HG02884 (cell line): Measurements from ENCODE around the gene FUNDC2.
A peak's percentile ranks its signal among the peaks of the same experiment; 100 is the strongest.
"Not testable (repeated sequence)": the region's sequence is repeated elsewhere in the genome, so short reads cannot be mapped to it uniquely, and the experiment has no call there.

Experiments
- ATAC-seq: cut with Tn5 transposase; IDR thresholded peaks from one replicate; pipeline ENCODE4 v1.9.1; 2021; ENCODE audit warnings: mild to moderate bottlenecking, moderate library complexity; ENCODE audit not compliant: unreplicated experiment

Gene FUNDC2, protein sequence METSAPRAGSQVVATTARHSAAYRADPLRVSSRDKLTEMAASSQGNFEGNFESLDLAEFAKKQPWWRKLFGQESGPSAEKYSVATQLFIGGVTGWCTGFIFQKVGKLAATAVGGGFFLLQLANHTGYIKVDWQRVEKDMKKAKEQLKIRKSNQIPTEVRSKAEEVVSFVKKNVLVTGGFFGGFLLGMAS

DNA sequence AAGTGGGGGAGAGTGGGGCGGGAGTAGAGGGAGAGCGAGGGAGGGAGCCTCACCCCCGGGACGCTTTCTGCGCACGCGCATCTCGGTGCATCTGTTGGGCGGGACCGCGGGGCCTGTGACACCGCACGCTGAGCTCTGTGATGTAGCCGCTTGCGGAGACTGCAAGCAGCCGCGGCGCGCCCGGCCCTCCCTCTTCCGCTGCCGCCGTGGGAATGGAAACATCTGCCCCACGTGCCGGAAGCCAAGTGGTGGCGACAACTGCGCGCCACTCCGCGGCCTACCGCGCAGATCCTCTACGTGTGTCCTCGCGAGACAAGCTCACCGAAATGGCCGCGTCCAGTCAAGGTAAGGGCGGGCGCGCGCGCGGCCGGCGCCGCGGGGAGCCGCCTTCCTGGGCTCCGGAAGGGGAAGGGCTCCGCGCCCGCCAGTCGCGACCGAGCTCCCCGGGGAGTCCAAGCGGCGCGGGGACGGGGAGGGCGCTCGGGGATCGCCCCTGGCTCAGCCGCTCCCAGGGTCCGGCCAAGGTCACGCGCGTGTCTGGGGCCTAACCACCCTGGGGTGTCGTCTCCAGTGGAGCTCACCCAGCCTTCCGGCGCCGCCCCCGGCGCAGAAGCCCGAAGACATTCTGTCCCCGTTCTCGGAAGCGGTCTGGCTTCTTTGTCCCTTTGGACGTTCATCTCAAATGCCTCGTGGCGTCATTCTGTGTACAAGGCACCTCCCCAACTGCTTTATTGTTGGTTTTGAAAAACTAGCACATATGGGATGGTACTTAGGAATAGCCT is at the start of gene FUNDC2:
Gene FUNDC2 (plus strand): TSS at position 118 of the 782 bp plus-strand sequence. CDS start 95 bp downstream, at position 213.
- peak; percentile 85 for ATAC-seq

DNA sequence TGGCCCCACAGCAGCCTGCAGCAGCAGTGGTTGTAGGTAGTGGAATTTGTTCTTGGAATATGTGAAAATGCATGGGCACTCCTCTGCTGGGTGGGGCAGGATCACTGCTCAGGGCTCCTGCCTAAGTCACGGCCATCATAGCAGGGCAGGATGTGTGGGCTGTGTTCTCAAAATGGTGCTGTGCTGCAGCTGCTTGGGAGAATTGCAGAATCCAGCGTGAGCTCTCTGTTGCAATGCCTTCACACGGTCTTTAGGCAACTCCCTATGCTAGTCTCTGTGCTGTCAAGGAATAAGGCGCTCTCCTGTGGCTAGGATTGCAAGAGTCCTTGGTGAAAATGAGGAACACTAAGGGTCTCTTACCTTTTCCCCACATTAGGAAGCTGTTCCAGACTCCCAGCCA is 47.0 kb upstream of the FUNDC2 start:
- no peak for ATAC-seq

DNA sequence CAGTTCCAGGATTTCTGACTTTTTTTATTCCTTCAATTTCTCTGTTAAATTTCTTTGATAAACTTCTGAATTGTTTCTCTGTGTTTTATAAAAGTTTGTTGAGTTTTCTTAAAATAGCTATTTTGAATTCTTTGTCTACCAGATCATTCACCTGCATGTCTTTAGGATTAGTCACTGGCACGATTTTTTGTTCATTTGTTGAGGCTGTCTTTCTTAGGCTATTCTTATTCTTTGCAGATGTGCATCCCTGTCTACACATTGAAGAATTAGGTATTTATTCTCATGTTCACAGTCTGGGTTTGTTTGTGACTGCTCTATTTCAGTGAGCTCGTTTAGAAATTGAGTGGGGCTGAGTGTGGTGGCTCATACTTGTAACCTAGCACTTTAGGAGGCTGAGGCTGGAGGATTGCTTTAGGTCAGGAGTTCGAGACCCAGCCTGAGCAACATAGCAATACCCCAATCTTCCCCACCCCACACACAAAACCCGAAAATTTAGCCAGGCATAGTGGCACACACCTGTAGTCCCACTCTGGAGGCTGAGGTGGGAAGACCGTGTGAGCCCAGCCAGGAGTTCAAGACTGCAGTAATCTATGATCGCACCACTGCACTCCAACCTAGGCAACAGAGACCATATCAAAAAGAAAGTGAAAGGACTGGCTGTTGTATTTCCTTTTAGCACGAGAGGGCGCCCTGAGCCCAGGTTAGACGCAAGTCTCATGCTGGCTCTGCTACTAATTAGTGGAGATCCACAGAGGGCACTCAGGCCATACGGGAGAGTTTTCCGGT is 46.1 kb upstream of the FUNDC2 start:
- ATAC-seq, result peak; percentile 83

DNA sequence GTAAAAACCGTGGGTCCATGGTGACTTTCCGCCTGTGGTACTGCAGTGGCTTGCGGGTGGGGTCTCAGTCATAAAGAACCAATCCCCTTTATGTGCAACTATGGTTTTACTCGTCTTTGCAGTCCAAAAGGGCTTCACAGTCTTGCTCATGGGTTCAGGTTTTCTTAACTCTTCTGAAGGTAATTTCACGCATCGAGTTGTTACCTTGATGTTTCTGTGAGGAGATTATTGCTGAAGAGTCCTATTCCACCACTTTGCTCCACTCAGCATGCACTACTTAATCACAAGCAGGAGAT is 45.6 kb upstream of the FUNDC2 start:
- no peak for ATAC-seq

DNA sequence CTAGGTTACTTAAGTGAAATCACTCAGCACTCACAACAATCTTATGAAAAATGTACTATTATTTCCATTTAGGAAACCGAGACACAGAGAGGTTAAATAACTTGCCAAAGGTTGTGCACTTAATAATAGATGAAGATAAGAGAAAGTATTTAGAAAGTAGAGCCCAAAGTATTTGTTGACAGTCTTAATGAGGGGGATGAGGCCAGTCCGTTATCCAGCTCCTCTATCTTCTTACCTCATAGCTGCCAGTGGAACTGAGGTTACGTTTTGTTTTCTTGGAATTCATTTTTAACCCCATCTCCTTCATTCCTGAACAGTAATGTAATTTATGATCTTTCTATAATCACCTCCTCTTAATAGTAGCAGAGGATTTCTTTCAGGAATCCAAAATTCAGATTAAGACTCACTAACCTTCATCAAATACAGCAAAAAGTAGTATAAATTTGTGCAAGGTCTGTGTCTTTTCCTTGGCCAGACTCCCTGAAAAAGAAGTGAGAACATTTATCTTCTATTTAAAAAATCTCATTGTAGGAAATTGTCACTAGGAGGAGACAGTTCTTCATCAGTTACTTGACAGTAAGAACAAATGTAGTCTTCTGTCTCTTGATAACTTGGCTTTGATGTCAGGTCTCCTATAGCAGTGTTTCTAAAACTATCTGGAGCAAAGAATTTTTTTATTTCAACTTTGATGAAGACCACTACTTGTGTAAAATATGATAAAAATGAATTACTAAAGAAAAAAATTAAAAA is 39.6 kb upstream of the FUNDC2 start:
- ATAC-seq, result no peak

DNA sequence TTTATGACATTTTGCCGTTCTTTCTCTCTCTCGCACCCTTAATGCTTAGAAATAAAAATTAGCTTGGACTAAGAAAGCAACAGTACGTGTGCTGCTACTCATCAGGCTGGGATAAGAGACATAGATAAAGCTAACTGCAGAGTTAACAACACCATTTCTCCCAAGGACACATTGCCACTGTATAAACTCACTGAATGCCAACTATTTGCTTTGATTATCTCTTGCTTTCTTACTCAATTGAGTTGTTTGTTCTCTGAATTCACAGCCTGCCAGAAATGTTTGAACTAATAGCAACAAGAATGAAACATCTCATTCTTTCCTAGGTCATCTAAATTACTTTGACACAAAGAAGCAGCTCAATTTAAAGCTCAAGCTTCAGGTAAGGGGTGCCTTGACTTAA is 38.7 kb upstream of the FUNDC2 start:
- ATAC-seq, result no peak

DNA sequence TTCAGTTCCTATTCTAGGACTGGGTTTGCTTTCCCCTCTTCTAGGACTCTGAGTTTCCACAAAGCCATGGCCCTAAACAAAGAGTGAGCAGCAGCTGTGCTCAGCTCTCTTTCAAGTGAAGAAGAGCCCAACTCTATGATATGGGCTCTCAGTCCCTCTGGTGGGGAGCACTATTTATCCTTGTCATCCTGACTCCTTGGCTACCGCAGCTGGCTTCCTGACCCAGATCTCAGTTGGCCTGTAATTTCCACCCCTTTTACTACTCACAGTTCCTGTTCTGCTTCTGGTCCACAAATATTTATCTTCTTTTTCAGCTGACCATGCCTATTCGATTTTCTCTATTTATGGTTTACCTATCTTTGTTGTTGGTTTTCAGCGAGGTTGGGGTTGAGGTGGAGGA is 37.9 kb upstream of the FUNDC2 start:
- ATAC-seq, result no peak

DNA sequence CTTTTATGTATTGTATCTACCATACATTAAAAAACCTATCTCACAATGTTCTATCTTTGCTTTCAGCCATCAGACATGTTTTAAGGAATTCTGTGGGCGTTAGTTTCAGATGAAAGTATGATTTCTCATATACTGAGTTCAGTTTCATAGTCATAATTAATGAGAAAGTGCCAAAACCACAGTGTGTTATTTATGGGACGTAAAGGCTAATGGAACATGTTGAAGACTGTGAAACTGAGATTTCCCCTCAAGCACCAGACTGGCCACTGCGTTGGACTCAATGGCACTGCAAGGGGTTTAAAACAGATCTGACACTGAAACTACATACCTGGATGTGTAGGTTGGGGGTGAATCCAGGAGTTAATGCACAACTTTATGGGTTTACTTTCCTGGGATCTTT is 36.1 kb upstream of the FUNDC2 start:
- no peak for ATAC-seq

DNA sequence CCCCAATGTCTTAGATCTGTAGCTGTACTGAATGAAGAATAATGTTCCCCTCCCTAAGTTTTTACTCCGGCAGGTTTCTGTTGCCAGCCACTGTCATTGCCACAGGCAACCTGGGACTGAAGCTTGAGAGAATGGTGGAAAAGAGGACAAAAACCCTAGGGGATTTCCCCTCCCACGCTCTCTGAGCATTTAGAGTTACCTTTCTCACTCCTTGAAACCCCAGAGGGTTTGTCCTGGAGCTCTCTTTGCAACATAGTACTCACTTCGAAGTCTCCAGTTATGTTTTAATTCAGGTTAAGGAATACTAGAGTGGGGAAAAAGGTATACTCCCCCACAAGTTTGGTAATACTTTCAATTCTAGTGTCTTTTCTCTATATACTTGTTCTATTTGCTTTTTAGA is 35.6 kb upstream of the FUNDC2 start:
- no peak for ATAC-seq

DNA sequence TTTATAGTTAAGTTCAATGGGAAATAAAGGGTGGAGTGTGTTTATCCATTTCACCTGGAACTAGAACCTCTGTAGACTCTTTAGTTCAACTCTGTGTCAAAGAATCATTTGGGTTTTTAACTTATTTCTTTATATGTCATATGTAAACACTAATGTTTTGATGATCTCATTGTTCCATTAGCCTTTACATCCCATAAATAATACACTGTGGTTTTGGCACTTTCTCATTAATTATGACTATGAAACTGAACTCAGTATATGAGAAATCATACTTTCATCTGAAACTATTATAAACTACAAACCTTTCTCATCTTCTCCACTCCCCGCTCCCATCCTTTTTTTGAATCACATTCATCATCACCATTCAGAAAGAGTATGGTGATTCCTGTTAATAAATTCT is 35.2 kb upstream of the FUNDC2 start:
- no peak for ATAC-seq

DNA sequence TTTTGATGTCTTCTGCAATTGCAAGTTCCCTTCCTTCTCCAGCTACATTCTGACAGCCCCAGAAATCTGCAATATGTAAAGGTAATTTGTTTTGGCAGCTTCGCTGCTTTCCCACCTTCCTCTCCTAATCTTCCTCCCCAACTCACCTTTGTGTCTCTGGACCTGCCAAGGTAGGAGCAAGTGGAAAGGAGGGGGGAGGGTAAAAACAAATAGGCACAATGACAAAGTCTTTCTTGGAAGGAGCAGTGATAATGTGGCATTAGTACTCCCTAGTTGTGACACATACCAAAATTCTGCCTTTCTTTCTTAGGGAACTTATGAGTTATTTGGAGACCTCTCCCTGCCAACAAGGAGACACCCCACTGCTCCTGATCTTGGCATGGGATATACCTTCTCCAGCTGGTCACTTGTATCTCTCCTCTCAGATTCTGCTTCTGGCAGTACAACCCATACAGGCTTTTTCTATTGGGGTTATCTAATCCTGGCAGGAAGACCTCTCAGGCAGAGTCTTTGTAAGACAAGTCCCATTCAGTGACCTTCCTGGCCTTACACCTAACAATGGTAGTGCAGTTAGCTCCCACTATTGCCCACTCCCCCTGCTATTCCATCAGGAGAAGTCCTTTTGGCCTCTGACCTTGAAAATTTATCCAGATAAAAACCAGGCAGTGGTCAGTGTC is 28.3 kb upstream of the FUNDC2 start:
- ATAC-seq, result no peak

DNA sequence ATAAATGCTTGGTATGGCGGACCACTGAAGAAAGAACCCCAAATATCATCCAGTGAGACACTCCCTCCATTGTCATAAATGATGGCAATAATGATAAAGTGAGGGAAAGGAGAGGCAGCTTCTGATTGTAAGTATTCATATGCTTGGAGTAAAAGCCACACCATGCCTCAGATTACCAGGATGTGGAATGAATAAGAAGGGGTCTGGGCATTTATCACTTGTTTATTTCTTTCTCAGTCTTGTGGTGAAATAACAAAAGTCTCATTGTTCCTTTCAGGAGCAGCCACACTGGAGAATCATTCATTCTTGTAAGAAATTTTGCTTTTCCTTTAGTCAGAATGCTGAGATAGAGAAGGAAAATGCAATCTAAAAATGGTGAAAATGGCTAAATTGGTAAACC is 25.8 kb upstream of the FUNDC2 start:
- no peak for ATAC-seq

DNA sequence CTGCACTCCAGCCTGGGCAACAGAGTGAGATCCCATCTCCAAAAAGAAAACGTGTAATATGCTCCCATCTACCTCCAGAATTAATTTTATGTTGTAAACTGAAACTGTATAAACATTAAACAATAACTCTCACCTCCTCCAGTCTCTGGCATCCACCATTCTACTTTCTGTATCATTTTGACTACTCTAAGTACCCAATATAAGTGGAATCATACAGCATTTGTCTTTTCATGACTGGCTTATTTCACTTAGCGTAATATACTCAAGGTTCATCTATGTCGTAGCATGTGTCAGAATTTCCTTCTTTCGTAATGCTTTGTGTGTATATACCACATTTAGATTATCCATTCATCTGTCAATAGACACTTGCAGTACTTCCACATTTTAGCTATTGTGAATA is 24.8 kb upstream of the FUNDC2 start:
- ATAC-seq, result no peak

DNA sequence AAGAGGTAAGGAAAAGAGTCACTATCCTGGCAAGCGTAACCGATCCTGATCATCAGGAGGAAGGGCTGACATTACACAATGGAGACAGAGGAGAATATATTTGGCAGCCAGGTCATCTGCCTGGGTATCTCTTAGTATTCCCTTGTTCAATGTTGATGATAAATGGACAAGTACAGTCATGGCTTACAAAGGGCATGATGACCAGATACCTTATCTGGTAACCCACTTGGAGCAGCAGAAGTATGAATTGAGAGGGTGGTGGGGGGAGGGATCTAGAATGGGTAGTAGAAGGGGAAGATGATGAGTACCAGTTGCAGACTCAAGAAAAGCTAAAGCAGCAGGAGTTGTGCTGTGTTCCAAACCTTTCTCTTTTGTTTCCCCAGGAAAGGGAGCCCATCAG is 21.5 kb upstream of the FUNDC2 start:
- no peak for ATAC-seq

DNA sequence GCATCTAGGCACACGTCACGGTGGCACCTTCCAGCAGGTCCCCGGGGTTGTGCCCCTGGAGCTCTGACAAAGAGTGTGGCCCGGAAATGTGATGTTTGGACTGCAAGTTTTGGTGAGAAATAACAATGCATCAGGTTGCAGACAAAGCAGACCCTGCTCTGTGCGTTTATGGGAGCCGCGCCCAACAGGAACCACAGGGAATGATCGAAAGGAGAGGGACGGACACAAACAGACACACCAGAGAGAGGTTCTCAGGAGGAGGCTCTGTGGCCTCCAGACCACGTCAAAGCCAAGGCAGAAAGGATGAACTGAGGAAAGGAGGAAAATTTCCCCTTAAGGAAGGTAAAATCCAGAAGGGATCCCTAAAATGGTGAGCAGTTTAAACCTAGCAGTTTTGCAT is 20.3 kb upstream of the FUNDC2 start:
- not testable (repeated sequence) for ATAC-seq

DNA sequence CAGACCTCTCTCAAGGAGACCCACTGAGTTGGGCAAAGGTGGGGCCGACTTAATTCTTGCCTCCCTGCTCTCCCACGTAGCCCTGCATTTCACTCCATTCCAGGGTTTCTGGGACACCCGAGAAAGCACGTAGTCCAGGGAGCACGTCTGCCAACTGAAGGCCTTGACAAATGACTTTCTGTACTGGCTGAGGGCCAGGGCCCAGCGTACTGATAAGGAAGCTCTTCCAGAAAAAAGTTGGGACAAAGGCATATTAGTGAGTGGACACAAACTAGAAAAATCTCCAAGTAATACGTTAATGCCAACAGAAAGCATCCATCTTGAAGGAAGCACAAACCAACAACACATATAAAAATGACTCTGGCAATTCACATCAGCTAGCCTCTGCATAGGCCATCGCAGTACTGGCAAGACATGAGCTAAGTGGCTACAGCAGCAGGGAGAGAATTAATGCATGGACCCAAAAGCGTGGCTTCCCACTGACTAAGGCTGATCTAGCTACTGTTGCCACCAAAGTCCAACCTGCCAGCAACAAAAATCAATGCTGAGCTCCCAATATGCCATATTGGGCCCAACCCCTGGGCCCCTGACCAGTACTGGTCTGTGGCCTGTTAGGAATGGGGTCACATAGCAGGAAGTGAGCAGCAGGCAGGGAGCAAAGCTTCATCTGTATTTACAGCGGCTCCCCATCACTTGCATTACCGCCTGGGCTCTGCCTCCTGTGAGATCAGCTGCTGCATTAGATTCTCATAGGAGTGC is 19.6 kb upstream of the FUNDC2 start:
- not testable (repeated sequence) for ATAC-seq

DNA sequence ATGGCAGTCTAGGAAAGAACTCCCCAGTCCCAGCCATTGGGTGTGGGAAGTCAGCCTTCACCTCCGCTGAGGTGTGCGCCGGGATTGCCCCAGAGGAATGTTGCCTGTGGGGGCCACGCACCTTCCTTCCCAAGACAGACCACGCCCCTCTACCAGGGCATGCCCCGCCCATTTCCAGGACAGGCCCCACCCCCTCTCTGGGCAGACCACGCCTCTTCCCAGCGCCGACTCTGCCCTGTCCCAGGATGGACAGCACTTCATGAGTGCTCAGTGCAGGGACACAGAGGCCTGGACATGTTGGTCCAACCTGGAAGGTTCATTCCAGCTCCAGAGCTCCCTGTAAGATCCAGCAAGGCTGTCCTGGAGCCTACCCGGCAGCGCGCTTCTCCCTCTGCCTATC is 18.1 kb upstream of the FUNDC2 start:
- ATAC-seq, result not testable (repeated sequence)

DNA sequence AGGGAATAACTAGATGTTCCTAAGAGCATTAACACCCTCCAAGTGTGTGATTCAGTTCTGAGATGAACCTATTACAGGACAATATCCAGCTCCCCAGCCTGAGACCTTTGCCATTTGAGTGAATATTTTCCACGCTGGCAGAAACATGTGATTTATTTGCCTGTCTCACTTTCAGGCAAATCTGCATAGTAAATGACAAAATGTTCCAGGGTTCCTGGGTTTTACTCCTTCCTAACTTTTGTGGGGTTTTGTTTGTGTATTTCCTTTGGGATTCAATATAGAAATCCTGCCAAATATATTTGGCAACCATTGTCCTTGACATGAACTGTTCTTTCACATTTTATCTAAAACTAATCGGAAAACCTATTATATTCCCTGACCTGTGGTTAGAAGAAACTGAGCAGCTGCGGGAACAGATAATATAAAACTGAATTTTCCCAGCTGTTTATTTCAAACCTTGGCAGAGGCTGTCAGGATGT is 16.6 kb upstream of the FUNDC2 start:
- no peak for ATAC-seq

DNA sequence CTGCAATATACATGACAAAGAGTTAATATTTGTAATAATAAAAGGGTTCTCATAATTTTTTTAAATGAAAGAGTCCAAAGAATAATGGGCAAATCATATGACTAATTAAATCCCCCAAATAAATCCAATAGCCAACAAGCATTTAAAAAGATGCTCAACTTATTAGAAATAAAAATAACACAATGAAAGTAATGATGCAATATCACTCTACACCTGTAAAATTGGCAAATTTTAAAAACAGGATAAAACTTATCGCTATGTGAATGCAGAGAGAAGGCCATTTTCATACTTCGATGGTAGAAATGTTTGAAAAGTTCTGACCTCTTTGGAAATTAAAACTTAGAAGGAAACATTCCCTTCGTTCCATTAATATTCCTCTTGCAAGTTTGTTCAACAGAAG is 6.1 kb upstream of the FUNDC2 start:
- no peak for ATAC-seq

DNA sequence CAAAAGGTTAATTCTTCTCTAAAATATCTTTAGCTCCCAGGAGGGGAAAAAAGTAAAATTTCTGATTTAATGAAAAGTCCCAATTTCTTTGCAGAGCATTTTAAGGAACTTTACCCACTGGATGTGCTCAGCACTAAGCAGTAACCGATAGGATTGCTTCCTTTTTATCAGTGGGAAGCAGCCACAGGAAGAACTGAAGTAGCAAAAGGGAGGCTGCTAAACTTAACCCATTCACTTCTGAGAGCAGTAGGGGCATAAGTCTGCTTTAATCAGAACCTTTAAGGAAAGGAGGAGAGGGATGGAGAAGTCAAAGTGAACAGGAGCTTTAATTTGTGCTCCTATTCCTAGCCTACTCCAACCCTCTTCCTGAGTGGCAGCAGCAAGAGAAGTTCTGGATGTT is 4.1 kb upstream of the FUNDC2 start, which contains the start of gene F8:
Gene F8 (minus strand): TSS at position 139 of the 400 bp plus-strand sequence. CDS start 171 bp downstream, outside the sequence.
- ATAC-seq, result no peak
